HCT116 (cell line): ENCODE results near the gene OR2A25.

Experiments used
- EGR1 ChIP-seq: IDR thresholded peaks from 2 replicates; pipeline ENCODE4 v1.6.1; 2012; ENCODE audit warnings: low read depth
- EZH2 ChIP-seq: fragments of 200-600 bp; sonication (generic); IDR thresholded peaks from 2 replicates; pipeline ENCODE4 v1.6.1; 2017; ENCODE audit warnings: antibody characterized with exemption, mixed run types

DNA sequence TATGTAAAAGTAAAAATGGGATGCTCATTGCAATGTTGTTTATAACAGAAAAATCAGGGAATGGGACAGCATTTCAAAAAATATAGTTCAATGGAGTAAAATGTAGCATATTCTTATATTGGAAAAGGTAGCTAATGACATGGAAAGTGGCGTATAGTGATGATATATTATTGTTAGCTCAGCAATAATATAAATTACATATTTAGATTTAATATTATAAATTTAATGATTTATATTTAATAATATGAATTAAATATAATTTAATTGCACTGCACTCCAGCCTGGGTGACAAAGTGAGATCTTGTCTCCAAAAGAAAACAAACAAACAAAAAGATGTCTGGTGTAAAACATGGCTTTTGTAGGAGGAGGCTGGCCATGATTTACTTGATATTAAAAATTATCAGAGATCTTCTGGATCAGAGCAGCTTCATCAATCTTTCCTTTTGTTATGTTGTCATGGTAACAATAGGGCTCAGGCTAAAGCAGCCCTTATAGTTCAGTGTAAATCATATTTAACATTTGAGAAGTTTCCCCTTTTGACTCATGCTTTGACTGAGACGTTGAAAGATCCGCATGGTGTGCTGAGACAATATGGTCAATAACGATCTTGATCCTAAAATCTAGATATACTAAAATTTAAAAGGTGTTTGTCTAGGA lies 46.3 kb upstream of the OR2A25 start:
- no peak for TF ChIP-seq EZH2
- no peak for TF ChIP-seq EGR1
